Stimulated activated CD8-positive, alpha-beta memory T cell treated with anti-CD3 and anti-CD28 coated beads, Interleukin-7, amount 100 ng/mL, for 24 hours (primary cell): ENCODE data around the gene INPP4B.

Source experiments
- DNase-seq: peaks from one replicate; pipeline ENCODE4 v3.0.0-alpha.2; 2020; ENCODE audit warnings: low read depth

Gene INPP4B

GRCh38 chr4:142846108-142846728, at the start of gene INPP4B:
Gene INPP4B, minus strand, starts transcription at chr4:142846301.
- DNase-seq = no peak

GRCh38 chr4:142893012-142893411, 46.9 kb upstream of the INPP4B start:
- no peak for DNase-seq

GRCh38 chr4:142886566-142886965, 40.5 kb upstream of the INPP4B start:
- DNase-seq = no peak

GRCh38 chr4:142883040-142883832, 37.1 kb upstream of the INPP4B start:
- DNase-seq = no peak

GRCh38 chr4:142882159-142882558, 36.1 kb upstream of the INPP4B start:
- no peak for DNase-seq

- DNase-seq = no peak
Measured at GRCh38 chr4:142881331-142881730, 35.2 kb upstream of the INPP4B start.

- no peak for DNase-seq
Measured at GRCh38 chr4:142875117-142875516, 29.0 kb upstream of the INPP4B start.

GRCh38 chr4:142874684-142875083, 28.6 kb upstream of the INPP4B start:
- no peak for DNase-seq

- DNase-seq = no peak
Measured at GRCh38 chr4:142866685-142867084, 20.6 kb upstream of the INPP4B start.

GRCh38 chr4:142861351-142861750, 15.2 kb upstream of the INPP4B start:
- no peak for DNase-seq

- no peak for DNase-seq
Measured at GRCh38 chr4:142858965-142859364, 12.9 kb upstream of the INPP4B start.

GRCh38 chr4:142858446-142858845, 12.3 kb upstream of the INPP4B start:
- no peak for DNase-seq

GRCh38 chr4:142856576-142856975, 10.5 kb upstream of the INPP4B start:
- no peak for DNase-seq

GRCh38 chr4:142850478-142850877, 4.4 kb upstream of the INPP4B start:
- DNase-seq = no peak

GRCh38 chr4:142846729-142847596, 862 bp upstream of the INPP4B start:
- DNase-seq = peak; percentile 31

GRCh38 chr4:142845293-142846107, 601 bp downstream of the INPP4B start:
- no peak for DNase-seq

- no peak for DNase-seq
Measured at GRCh38 chr4:142844782-142845181, 1.3 kb downstream of the INPP4B start.

GRCh38 chr4:142840516-142841123, 5.5 kb downstream of the INPP4B start:
- DNase-seq = no peak

- DNase-seq = no peak
Measured at GRCh38 chr4:142838778-142839177, 7.3 kb downstream of the INPP4B start.

- no peak for DNase-seq
Measured at GRCh38 chr4:142832022-142832421, 14.1 kb downstream of the INPP4B start.

- no peak for DNase-seq
Measured at GRCh38 chr4:142826503-142827241, 19.4 kb downstream of the INPP4B start.
